DOHH2 (cell line): ENCODE measurements around the gene KRTAP10-5.

Experiments used
- H3F3A ChIP-seq: fragments of 200-600 bp; sonication (generic), shearing (Covaris generic); 2 replicates; pipeline ENCODE4 v1.6.0; 2016; ENCODE audit warnings: antibody characterized with exemption, mild to moderate bottlenecking; ENCODE audit not compliant: control insufficient read depth, insufficient read depth
- H3K27ac ChIP-seq: fragments of 200-600 bp; sonication (generic); 2 replicates; pipeline ENCODE4 v1.5.1; 2014; ENCODE audit warnings: low read depth, mild to moderate bottlenecking, low read length, moderate library complexity
- H3K27me3 ChIP-seq: fragments of 200-600 bp; sonication (generic); 2 replicates; pipeline ENCODE4 v1.6.1; 2014; ENCODE audit warnings: mild to moderate bottlenecking, low read length, mixed read lengths; ENCODE audit not compliant: control insufficient read depth
- H3K36me3 ChIP-seq: fragments of 200-600 bp; sonication (generic); 2 replicates; pipeline ENCODE4 v1.6.1; 2014; ENCODE audit warnings: mild to moderate bottlenecking, low read length, moderate library complexity, mixed read lengths; ENCODE audit not compliant: control insufficient read depth
- H3K4me1 ChIP-seq: fragments of 200-600 bp; sonication (generic); 2 replicates; pipeline ENCODE4 v1.6.1; 2014; ENCODE audit warnings: mild to moderate bottlenecking, low read length, mixed read lengths; ENCODE audit not compliant: control insufficient read depth
- H3K4me2 ChIP-seq: fragments of 200-600 bp; sonication (generic); 2 replicates; pipeline ENCODE4 v1.6.0; 2014; ENCODE audit warnings: mild to moderate bottlenecking, low read length, moderate library complexity
- H3K4me3 ChIP-seq: fragments of 200-600 bp; sonication (generic); 2 replicates; pipeline ENCODE4 v1.5.1; 2014; ENCODE audit warnings: mild to moderate bottlenecking, low read length, mixed read lengths
- H3K79me2 ChIP-seq: fragments of 200-600 bp; sonication (generic); 2 replicates; pipeline ENCODE4 v1.6.1; 2014; ENCODE audit warnings: mild to moderate bottlenecking, low read length, mixed read lengths; ENCODE audit not compliant: control insufficient read depth
- H3K9me2 ChIP-seq: fragments of 200-600 bp; sonication (generic); replicated peaks from 2 replicates; pipeline ENCODE4 v1.6.1; 2014; ENCODE audit warnings: mild to moderate bottlenecking, low read length, mixed read lengths; ENCODE audit not compliant: control insufficient read depth
- H3K9me3 ChIP-seq: fragments of 200-600 bp; sonication (generic); 2 replicates; pipeline ENCODE4 v1.6.1; 2014; ENCODE audit warnings: antibody characterized with exemption, low read length, mixed read lengths; ENCODE audit not compliant: control insufficient read depth, insufficient read depth
- H4K20me1 ChIP-seq: fragments of 200-600 bp; sonication (generic); 2 replicates; pipeline ENCODE4 v1.6.0; 2014; ENCODE audit warnings: low read depth, mild to moderate bottlenecking, antibody characterized with exemption, low read length, moderate library complexity; ENCODE audit not compliant: control insufficient read depth, insufficient read depth
- CTCF ChIP-seq: fragments of 200-600 bp; sonication (generic); IDR thresholded peaks from one replicate; pipeline ENCODE4 v1.5.1; 2014; ENCODE audit warnings: antibody characterized with exemption, mild to moderate bottlenecking, low read depth, low read length; ENCODE audit not compliant: poor library complexity, severe bottlenecking
- EZH2phosphoT487 ChIP-seq: fragments of 200-600 bp; sonication (generic); IDR thresholded peaks from 2 replicates; pipeline ENCODE4 v1.6.1; 2017; ENCODE audit warnings: borderline replicate concordance, mild to moderate bottlenecking, antibody characterized with exemption, low read length, moderate library complexity, mixed read lengths

The KRTAP10-5 gene

GRCh38 chr21:44568667-44569556, 11.5 kb downstream of the KRTAP10-5 start:
- H3K9me2 ChIP-seq = no peaks in the 10 kb centered on the region
- H3K4me2 ChIP-seq = no peak overlapping the region
- H3K27me3 ChIP-seq = no peaks in the 10 kb centered on the region
- H3K36me3 ChIP-seq = no peaks in the 10 kb centered on the region
- no peak for TF ChIP-seq CTCF
- TF ChIP-seq EZH2phosphoT487 = no peak
- H3K9me3 ChIP-seq = no peaks in the 10 kb centered on the region
- no peaks in the 10 kb centered on the region for H3K4me1 ChIP-seq
- H3K4me3 ChIP-seq = no peak overlapping the region
- H3K27ac ChIP-seq = no peak overlapping the region
- no peaks in the 10 kb centered on the region for H3F3A ChIP-seq
- H4K20me1 ChIP-seq = no peaks in the 10 kb centered on the region
- no peaks in the 10 kb centered on the region for H3K79me2 ChIP-seq

- Histone ChIP-seq H3K27ac (no peak overlapping the region), H4K20me1 (no peaks in the 10 kb centered on the region), H3F3A (no peaks in the 10 kb centered on the region), H3K4me3 (no peak overlapping the region), H3K9me2 (no peaks in the 10 kb centered on the region), H3K27me3 (no peaks in the 10 kb centered on the region), H3K4me1 (no peaks in the 10 kb centered on the region), H3K9me3 (no peaks in the 10 kb centered on the region), H3K79me2 (no peaks in the 10 kb centered on the region), H3K36me3 (no peaks in the 10 kb centered on the region), H3K4me2 (no peak overlapping the region)
- no peak for TF ChIP-seq CTCF
- TF ChIP-seq EZH2phosphoT487 = no peak
These were observed 12.1 kb downstream of the KRTAP10-5 start for GRCh38 chr21:44568261-44568660.

- H3K4me1 ChIP-seq = no peaks in the 10 kb centered on the region
- no peak overlapping the region for H3K4me2 ChIP-seq
- H3F3A ChIP-seq = no peaks in the 10 kb centered on the region
- H3K79me2 ChIP-seq = no peaks in the 10 kb centered on the region
- H3K27me3 ChIP-seq = no peaks in the 10 kb centered on the region
- H3K9me2 ChIP-seq = no peaks in the 10 kb centered on the region
- H4K20me1 ChIP-seq = no peaks in the 10 kb centered on the region
- H3K36me3 ChIP-seq = no peaks in the 10 kb centered on the region
- H3K27ac ChIP-seq = no peak overlapping the region
- no peak for TF ChIP-seq EZH2phosphoT487
- TF ChIP-seq CTCF = no peak
- no peak overlapping the region for H3K4me3 ChIP-seq
- no peaks in the 10 kb centered on the region for H3K9me3 ChIP-seq
These were observed 12.8 kb downstream of the KRTAP10-5 start for GRCh38 chr21:44567481-44568171.
